ENCODE measurements around the gene IL9.

DNA sequence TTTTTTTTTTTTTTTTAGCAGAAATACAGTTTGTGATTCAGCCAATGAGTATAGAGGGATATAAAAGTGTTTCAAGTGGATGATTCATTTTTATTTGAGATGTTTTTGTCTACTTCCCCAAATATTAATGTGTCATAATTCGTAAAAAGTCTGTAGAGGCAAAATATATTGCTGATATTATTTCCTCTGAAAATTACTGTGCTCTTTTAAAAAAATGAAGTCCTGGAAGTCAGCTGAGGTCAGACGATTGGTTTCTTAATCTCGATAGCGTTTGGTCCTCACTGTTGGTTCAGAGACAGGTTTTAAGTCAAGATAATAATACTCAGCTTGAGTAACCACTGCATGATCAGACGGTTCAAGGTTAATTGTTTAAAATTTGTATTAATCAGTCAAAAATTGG is 19.5 kb downstream of the IL9 start:
- TF ChIP-seq, protein P1, sequence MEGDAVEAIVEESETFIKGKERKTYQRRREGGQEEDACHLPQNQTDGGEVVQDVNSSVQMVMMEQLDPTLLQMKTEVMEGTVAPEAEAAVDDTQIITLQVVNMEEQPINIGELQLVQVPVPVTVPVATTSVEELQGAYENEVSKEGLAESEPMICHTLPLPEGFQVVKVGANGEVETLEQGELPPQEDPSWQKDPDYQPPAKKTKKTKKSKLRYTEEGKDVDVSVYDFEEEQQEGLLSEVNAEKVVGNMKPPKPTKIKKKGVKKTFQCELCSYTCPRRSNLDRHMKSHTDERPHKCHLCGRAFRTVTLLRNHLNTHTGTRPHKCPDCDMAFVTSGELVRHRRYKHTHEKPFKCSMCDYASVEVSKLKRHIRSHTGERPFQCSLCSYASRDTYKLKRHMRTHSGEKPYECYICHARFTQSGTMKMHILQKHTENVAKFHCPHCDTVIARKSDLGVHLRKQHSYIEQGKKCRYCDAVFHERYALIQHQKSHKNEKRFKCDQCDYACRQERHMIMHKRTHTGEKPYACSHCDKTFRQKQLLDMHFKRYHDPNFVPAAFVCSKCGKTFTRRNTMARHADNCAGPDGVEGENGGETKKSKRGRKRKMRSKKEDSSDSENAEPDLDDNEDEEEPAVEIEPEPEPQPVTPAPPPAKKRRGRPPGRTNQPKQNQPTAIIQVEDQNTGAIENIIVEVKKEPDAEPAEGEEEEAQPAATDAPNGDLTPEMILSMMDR (IDR thresholded peaks at IDR 0.05; ENCODE audit: low read depth, low read length): no peak
- no peak for TF ChIP-seq MYC (IDR thresholded peaks at IDR 0.05; ENCODE audit: low read depth, low read length)
- no peak for TF ChIP-seq POLR2A (IDR thresholded peaks at IDR 0.05; ENCODE audit: extremely low read depth, insufficient read length)
- TF ChIP-seq, protein P2, sequence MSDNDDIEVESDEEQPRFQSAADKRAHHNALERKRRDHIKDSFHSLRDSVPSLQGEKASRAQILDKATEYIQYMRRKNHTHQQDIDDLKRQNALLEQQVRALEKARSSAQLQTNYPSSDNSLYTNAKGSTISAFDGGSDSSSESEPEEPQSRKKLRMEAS (IDR thresholded peaks at IDR 0.05; ENCODE audit: low read depth, low read length): no peak

All from NB4 (cell line).